ENCODE data around the gene TMEM37.

Gene TMEM37

DNA sequence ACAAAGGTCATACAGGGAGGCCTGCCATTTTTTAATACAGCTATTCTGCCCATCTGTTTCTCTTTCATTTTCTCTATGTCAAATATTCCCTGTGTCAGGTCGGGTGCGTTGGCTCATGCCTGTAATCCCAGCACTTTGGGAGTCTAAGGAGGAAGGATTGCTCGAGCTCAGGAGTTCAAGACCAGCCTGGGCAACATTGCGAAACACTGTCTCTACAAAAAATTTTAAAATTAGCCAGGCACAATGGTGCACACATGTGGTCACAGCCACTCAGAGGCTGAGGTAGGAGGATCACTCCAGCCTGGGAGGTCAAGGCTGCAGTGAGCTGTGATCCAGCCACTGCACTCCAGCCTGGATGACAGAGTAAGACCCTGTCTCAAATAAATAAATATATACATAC is 34.7 kb downstream of the TMEM37 start:
- H3K27ac ChIP-seq (ENCODE audit: low read depth, low read length) = no peak overlapping the region
- no peaks in the 10 kb centered on the region for H3K9me3 ChIP-seq (ENCODE audit: control insufficient read depth in 5 of 5, low read length in 5 of 5)
- H3K9ac ChIP-seq (ENCODE audit: low read length in 5 of 5) = no peak overlapping the region
- H3K4me1 ChIP-seq (ENCODE audit: control insufficient read depth in 5 of 5, insufficient read depth in 5 of 5, low read length in 5 of 5) = peaks cover 4 to 13% (median 7%) of the 10 kb centered on the region in 5 donors
- H3K4me3 ChIP-seq (ENCODE audit: low read depth in 1 of 5, low read length in 5 of 5) = no peak overlapping the region
- H3K27me3 ChIP-seq (ENCODE audit: control insufficient read depth in 5 of 5, insufficient read depth in 4 of 5, low read length in 5 of 5) = no peaks in the 10 kb centered on the region
- H3K36me3 ChIP-seq (ENCODE audit: control insufficient read depth in 5 of 5, insufficient read depth in 5 of 5, low read length in 5 of 5) = no peaks in the 10 kb centered on the region

DNA sequence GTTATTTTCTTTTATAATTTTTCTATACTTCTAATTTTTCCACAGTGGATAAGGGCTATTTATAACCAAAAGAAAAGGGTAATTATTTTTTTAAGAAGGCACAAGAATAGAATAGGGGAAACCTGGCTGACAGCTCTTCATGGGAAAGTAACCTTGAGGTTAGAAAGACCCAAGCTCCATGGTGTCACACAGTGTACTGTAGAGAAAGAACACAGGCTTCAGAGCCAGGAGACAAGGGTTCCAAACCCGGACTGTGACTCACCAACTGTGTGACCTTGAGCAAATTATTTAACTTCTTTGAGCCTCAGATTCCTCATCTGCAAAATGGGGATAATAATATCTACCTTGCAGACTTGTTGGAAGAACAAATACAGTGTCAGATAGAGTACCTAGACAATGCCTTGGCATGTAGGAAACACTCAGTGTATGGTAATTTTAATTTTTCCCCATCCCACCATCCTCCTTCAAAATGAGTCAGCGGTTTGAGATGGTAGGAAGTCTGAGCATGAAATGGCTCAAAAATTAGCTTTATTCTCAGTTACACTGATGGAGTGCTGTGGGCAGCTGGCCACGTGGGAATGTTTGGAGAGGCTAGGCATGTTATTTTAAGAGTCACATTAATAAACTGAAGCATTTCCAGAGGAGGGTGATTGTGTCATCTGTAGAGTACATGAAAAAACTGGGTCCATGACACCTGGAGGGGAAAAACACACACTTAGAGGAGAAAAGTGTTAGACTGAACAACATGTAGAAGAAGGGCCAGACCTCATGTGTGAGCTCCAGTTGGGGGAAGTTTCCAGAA is 36.7 kb downstream of the TMEM37 start:
- Histone ChIP-seq H3K27ac (ENCODE audit: low read depth, low read length) (no peak overlapping the region), H3K9ac (ENCODE audit: low read length in 5 of 5) (no peak overlapping the region), H3K36me3 (ENCODE audit: control insufficient read depth in 5 of 5, insufficient read depth in 5 of 5, low read length in 5 of 5) (no peaks in the 10 kb centered on the region), H3K4me3 (ENCODE audit: low read depth in 1 of 5, low read length in 5 of 5) (no peak overlapping the region), H3K9me3 (ENCODE audit: control insufficient read depth in 5 of 5, low read length in 5 of 5) (no peaks in the 10 kb centered on the region), H3K4me1 (ENCODE audit: control insufficient read depth in 5 of 5, insufficient read depth in 5 of 5, low read length in 5 of 5) (peaks cover 4 to 13% (median 7%) of the 10 kb centered on the region in 5 donors), H3K27me3 (ENCODE audit: control insufficient read depth in 5 of 5, insufficient read depth in 4 of 5, low read length in 5 of 5) (no peaks in the 10 kb centered on the region)

DNA sequence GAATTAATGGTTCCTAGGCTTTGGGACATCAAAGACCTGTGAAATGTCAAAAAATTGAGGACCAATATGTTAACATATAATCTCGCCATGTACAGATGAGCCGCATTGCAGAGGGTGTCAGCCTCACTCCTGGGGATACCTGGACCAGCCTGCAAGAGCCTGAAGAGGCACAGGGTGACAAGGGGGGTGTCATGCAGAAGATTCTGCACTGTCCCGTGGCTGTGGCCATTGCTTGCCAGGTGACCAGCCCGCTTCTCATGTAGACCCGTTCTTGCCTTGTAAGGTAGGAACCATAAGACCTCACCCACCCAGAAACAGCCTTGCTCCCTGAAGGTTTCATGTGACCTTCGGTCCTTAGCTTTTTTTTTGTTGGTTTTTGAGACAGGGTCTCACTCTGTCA is 37.5 kb downstream of the TMEM37 start:
- no peak overlapping the region for H3K9ac ChIP-seq (ENCODE audit: low read length in 5 of 5)
- peaks cover 4 to 13% (median 6%) of the 10 kb centered on the region in 5 donors for H3K4me1 ChIP-seq (ENCODE audit: control insufficient read depth in 5 of 5, insufficient read depth in 5 of 5, low read length in 5 of 5)
- H3K27me3 ChIP-seq (ENCODE audit: control insufficient read depth in 5 of 5, insufficient read depth in 4 of 5, low read length in 5 of 5) = no peaks in the 10 kb centered on the region
- no peaks in the 10 kb centered on the region for H3K9me3 ChIP-seq (ENCODE audit: control insufficient read depth in 5 of 5, low read length in 5 of 5)
- H3K27ac ChIP-seq (ENCODE audit: low read depth, low read length) = no peak overlapping the region
- no peaks in the 10 kb centered on the region for H3K36me3 ChIP-seq (ENCODE audit: control insufficient read depth in 5 of 5, insufficient read depth in 5 of 5, low read length in 5 of 5)
- no peak overlapping the region for H3K4me3 ChIP-seq (ENCODE audit: low read depth in 1 of 5, low read length in 5 of 5)

DNA sequence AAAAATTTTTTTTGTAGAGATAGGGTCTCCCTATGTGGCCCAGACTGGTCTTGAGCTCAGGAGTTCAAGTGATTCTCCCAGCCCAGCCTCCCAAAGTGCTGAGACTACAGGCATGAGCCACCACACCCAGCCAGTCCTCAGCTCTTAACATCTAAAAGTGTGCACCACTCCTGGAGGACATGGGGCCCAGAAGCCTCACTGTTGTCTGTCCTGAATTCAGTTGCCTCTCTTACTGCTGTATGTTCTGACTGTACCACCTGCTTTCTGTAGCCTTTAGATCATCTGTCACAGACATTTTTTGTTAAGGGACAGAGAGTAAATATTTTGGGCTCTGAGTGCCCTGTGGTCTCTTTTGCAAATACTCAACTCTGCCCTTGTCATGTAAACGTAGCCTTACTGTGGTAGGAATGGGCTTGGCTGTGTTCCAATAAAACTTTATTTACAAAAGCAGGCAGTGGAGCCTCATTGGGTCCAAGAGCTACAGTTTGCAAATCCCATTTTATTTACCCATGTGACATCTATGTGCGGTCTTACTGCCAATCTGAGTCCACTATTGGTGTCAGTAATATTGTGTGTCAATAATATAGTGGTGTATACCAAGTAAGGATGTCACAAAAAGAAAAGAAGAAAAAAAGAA is 38.1 kb downstream of the TMEM37 start:
- no peak overlapping the region for H3K9ac ChIP-seq (ENCODE audit: low read length in 5 of 5)
- H3K27ac ChIP-seq (ENCODE audit: low read depth, low read length) = no peak overlapping the region
- peaks cover 4 to 8% (median 6%) of the 10 kb centered on the region in 5 donors for H3K4me1 ChIP-seq (ENCODE audit: control insufficient read depth in 5 of 5, insufficient read depth in 5 of 5, low read length in 5 of 5)
- H3K9me3 ChIP-seq (ENCODE audit: control insufficient read depth in 5 of 5, low read length in 5 of 5) = no peaks in the 10 kb centered on the region
- no peaks in the 10 kb centered on the region for H3K27me3 ChIP-seq (ENCODE audit: control insufficient read depth in 5 of 5, insufficient read depth in 4 of 5, low read length in 5 of 5)
- no peaks in the 10 kb centered on the region for H3K36me3 ChIP-seq (ENCODE audit: control insufficient read depth in 5 of 5, insufficient read depth in 5 of 5, low read length in 5 of 5)
- H3K4me3 ChIP-seq (ENCODE audit: low read depth in 1 of 5, low read length in 5 of 5) = no peak overlapping the region

DNA sequence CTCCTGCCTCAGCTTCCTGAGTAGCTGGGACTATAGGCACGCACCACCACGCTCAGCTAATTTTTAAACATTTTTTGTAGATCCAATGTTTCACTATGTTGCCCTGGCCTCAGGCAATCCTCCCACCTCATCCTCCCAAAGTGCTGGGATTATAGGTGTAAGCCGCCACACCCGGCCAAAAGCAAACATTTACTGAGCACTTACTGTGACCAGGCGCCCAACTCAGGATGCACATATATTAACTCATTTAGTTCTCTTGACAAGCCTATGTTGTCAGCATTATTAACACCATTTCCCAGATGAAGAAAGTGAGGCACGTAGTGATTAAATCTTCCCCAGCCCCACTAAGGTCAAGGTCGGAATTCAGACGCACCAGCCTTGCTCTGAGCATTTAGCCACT is 41.1 kb downstream of the TMEM37 start:
- H3K4me1 ChIP-seq (ENCODE audit: control insufficient read depth in 5 of 5, insufficient read depth in 5 of 5, low read length in 5 of 5) = peaks cover 0 to 15% (median 9%) of the 10 kb centered on the region in 5 donors
- no peak overlapping the region for H3K27ac ChIP-seq (ENCODE audit: low read depth, low read length)
- H3K36me3 ChIP-seq (ENCODE audit: control insufficient read depth in 5 of 5, insufficient read depth in 5 of 5, low read length in 5 of 5) = no peaks in the 10 kb centered on the region
- H3K4me3 ChIP-seq (ENCODE audit: low read depth in 1 of 5, low read length in 5 of 5) = no peak overlapping the region
- H3K9ac ChIP-seq (ENCODE audit: low read length in 5 of 5) = no peak overlapping the region
- no peaks in the 10 kb centered on the region for H3K9me3 ChIP-seq (ENCODE audit: control insufficient read depth in 5 of 5, low read length in 5 of 5)
- H3K27me3 ChIP-seq (ENCODE audit: control insufficient read depth in 5 of 5, insufficient read depth in 4 of 5, low read length in 5 of 5) = no peaks in the 10 kb centered on the region

DNA sequence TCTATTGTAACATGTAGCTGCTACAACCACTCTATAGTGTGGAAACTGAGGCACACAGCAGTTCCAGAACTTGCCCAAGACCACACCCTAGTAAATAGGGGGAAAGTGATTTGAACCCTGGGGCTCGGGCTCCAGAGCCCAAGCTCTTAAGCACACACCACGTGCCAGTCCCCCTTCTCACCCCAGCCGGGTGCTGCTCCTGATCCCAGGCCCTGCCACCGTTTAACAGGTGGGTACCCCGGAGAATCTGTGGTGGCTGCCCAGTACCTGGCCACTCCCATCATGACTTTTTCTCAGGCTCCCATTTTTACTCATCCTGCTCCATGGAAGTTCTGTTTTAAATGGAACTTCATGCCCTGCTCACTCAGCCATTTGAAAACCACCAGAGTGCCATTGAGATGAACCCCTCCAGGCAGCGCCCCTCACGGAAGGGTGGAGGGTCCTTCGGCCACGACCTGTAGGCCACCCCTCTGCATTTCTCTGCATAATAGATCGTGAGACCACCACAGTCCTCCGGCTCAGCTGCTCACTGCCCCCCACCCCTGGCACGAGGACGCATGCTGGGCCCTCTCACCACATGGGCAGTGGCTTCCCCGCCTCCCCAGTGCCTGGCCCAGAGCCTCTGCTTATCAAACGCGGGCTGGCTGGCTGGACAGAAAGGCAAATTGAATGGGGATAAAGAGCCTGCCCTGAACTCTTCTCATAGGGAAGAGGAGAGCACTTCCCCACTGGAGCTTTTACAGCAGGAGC is 42.1 kb downstream of the TMEM37 start:
- H3K9ac ChIP-seq (ENCODE audit: low read length in 5 of 5) = peak overlapping the region in 1 of 5 donors; percentile 11
- no peak overlapping the region for H3K4me3 ChIP-seq (ENCODE audit: low read depth in 1 of 5, low read length in 5 of 5)
- peaks cover 0 to 15% (median 9%) of the 10 kb centered on the region in 5 donors for H3K4me1 ChIP-seq (ENCODE audit: control insufficient read depth in 5 of 5, insufficient read depth in 5 of 5, low read length in 5 of 5)
- no peaks in the 10 kb centered on the region for H3K9me3 ChIP-seq (ENCODE audit: control insufficient read depth in 5 of 5, low read length in 5 of 5)
- peaks cover 0 to under 1% (median 0%) of the 10 kb centered on the region in 5 donors for H3K27me3 ChIP-seq (ENCODE audit: control insufficient read depth in 5 of 5, insufficient read depth in 4 of 5, low read length in 5 of 5)
- H3K36me3 ChIP-seq (ENCODE audit: control insufficient read depth in 5 of 5, insufficient read depth in 5 of 5, low read length in 5 of 5) = no peaks in the 10 kb centered on the region
- no peak overlapping the region for H3K27ac ChIP-seq (ENCODE audit: low read depth, low read length)

DNA sequence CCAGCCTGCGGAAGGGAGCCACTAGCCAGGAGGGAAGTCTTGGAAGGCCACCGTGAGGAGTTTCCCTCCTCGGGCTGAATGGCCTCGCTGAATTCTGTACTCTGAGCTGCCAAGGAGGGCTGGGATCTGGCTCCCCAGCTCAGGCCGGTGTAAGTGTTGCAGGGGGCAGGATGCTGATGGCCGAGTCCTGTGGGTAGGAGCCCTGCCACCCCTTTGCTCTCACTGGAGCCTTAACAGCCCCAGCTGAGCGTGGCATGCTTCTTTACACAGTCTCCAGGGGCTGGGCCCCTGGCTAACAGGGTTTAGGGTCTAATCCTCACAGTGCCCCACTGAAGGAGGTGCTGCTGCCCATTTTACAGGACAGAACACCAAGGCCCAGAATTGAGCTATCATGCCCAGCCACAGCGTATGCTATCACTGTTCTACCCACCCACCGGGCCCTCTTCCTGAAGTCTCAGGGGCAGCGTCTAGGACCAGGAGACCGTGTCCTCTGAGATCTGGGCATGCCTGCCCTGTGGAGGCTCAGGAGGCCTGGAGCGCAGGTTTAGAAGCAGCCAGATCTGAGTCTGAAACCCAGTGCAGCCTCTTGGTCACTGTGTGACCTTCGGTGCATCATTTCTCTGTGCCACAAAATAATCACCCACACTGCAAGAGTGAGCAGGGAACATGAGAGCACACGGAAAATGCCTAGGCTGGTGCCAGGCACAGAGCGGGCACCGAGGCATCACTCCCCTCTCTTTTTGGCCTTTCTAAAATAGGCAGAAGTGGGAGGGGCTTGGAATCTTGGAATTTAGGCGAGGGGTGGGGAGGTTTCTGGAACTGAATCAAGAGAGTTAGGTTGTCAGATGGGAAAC is 42.9 kb downstream of the TMEM37 start:
- Histone ChIP-seq H3K9me3 (ENCODE audit: control insufficient read depth in 5 of 5, low read length in 5 of 5) (no peaks in the 10 kb centered on the region), H3K27ac (ENCODE audit: low read depth, low read length) (no peak overlapping the region), H3K27me3 (ENCODE audit: control insufficient read depth in 5 of 5, insufficient read depth in 4 of 5, low read length in 5 of 5) (peaks cover 0 to 2% (median 0%) of the 10 kb centered on the region in 5 donors), H3K9ac (ENCODE audit: low read length in 5 of 5) (peak overlapping the region in 1 of 5 donors; percentile 11), H3K36me3 (ENCODE audit: control insufficient read depth in 5 of 5, insufficient read depth in 5 of 5, low read length in 5 of 5) (no peaks in the 10 kb centered on the region), H3K4me1 (ENCODE audit: control insufficient read depth in 5 of 5, insufficient read depth in 5 of 5, low read length in 5 of 5) (peaks cover 0 to 15% (median 9%) of the 10 kb centered on the region in 5 donors), H3K4me3 (ENCODE audit: low read depth in 1 of 5, low read length in 5 of 5) (no peak overlapping the region)

DNA sequence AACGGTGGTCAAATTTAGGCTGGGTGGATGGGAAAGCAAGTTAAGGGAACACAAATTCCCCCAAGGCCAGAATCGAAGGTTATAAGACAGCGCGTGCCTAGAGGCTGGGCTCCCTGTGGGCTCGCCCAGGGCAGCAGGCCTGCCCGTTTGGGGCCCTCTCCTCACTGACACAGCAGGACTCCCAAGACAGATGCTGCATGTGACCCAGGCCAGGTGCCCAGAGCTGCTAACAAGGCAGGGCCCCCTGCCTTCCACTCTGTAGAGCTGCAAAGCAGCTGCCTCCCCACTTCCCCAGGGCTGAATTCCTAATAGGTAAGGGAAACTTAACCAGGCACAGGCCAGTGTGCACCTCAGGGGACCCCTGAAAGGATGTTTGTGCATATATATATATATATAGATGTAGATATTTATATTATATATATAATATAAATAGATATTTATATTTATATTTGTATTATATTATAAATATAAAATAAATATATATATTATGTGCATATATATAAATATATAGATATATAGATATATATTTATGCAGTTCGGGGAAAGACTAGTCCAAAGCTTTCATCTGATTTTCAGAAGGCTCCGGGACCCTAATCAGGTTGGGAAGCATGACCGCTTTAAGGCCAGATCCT is 43.7 kb downstream of the TMEM37 start:
- Histone ChIP-seq H3K9ac (ENCODE audit: low read length in 5 of 5) (no peak overlapping the region), H3K4me1 (ENCODE audit: control insufficient read depth in 5 of 5, insufficient read depth in 5 of 5, low read length in 5 of 5) (peaks cover 0 to 15% (median 9%) of the 10 kb centered on the region in 5 donors), H3K36me3 (ENCODE audit: control insufficient read depth in 5 of 5, insufficient read depth in 5 of 5, low read length in 5 of 5) (no peaks in the 10 kb centered on the region), H3K9me3 (ENCODE audit: control insufficient read depth in 5 of 5, low read length in 5 of 5) (no peaks in the 10 kb centered on the region), H3K27me3 (ENCODE audit: control insufficient read depth in 5 of 5, insufficient read depth in 4 of 5, low read length in 5 of 5) (peaks cover 0 to 2% (median 0%) of the 10 kb centered on the region in 5 donors), H3K4me3 (ENCODE audit: low read depth in 1 of 5, low read length in 5 of 5) (no peak overlapping the region), H3K27ac (ENCODE audit: low read depth, low read length) (no peak overlapping the region)

DNA sequence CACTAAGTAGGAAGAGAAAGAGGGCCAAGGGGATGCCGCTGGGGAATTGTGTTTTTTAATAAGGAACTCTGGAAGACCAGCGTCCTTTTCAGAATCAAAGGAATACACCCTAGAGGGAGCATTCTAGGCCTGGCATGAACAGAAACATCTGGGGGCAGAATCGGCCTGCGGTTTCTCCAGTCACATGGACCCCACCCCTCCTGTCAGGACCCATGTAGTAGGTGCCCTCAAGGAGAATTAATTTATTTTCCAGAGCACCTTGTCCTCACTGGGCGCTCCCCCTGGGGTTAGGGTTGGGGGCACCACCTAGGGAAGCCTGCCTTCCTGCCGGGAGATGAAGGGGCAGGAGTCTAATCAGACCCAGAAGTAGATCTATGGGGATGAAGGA is 44.2 kb downstream of the TMEM37 start:
- H3K9me3 ChIP-seq (ENCODE audit: control insufficient read depth in 5 of 5, low read length in 5 of 5) = no peaks in the 10 kb centered on the region
- H3K9ac ChIP-seq (ENCODE audit: low read length in 5 of 5) = no peak overlapping the region
- H3K36me3 ChIP-seq (ENCODE audit: control insufficient read depth in 5 of 5, insufficient read depth in 5 of 5, low read length in 5 of 5) = no peaks in the 10 kb centered on the region
- H3K27ac ChIP-seq (ENCODE audit: low read depth, low read length) = no peak overlapping the region
- H3K27me3 ChIP-seq (ENCODE audit: control insufficient read depth in 5 of 5, insufficient read depth in 4 of 5, low read length in 5 of 5) = peaks cover 0 to 2% (median 0%) of the 10 kb centered on the region in 5 donors
- peaks cover 0 to 15% (median 9%) of the 10 kb centered on the region in 5 donors for H3K4me1 ChIP-seq (ENCODE audit: control insufficient read depth in 5 of 5, insufficient read depth in 5 of 5, low read length in 5 of 5)
- H3K4me3 ChIP-seq (ENCODE audit: low read depth in 1 of 5, low read length in 5 of 5) = no peak overlapping the region

Data from subcutaneous abdominal adipose tissue (tissue), 5 donors.